K562 (cell line): ENCODE results near the gene BEST4. TPM values are rescaled to one million over a fixed set of nuclear protein-coding genes. Genes with fewer than 3 reads are reported as not detected.

Experiments
- CHD4 ChIP-seq: fragments of 200-600 bp; sonication (generic); IDR thresholded peaks from 3 replicates; pipeline ENCODE4 v1.6.1; 2012; ENCODE audit warnings: low read depth, mild to moderate bottlenecking, mixed read lengths, low read length, inconsistent platforms; ENCODE audit not compliant: insufficient read depth, insufficient replicate concordance, poor library complexity, severe bottlenecking
- CREM ChIP-seq: IDR thresholded peaks from 2 replicates; pipeline ENCODE4 v1.6.1; 2014; ENCODE audit warnings: antibody characterized with exemption, low read depth
- HDGF ChIP-seq: fragments of 450-650 bp; IDR thresholded peaks from 2 replicates; pipeline ENCODE4 v1.6.1; 2016
- ILK ChIP-seq: fragments of 450-650 bp; IDR thresholded peaks from 2 replicates; pipeline ENCODE4 v1.6.1; 2016; ENCODE audit warnings: missing genetic modification characterization, low read depth, mild to moderate bottlenecking, missing compliant biosample characterization, moderate library complexity, borderline replicate concordance
- JUN ChIP-seq, 2 experiments: sonication (generic) in 1 of 2; formaldehyde crosslinking in 1 of 2; IDR thresholded peaks; 2 replicates each; pipeline versions ENCODE4 v1.6.1 to v1.8.0; 2012 to 2022; ENCODE audit warnings: borderline replicate concordance in 2 of 2, mild to moderate bottlenecking in 2 of 2, improper control_type of control experiment in 1 of 2, low read depth in 1 of 2, low read length in 1 of 2, missing genetic modification reagents in 1 of 2
- LCOR ChIP-seq: sonication (generic); formaldehyde crosslinking; IDR thresholded peaks from 2 replicates; pipeline ENCODE4 v1.8.0; 2022; ENCODE audit warnings: mild to moderate bottlenecking, missing genetic modification reagents
- NFRKB ChIP-seq: fragments of 450-650 bp; IDR thresholded peaks from 2 replicates; pipeline ENCODE4 v1.6.1; 2016; ENCODE audit warnings: low read depth
- PML ChIP-seq: IDR thresholded peaks from 2 replicates; pipeline ENCODE4 v1.6.1; 2012; ENCODE audit warnings: low read length, inconsistent platforms
- PTTG1 ChIP-seq: fragments of 450-650 bp; IDR thresholded peaks from 2 replicates; pipeline ENCODE4 v1.6.1; 2016; ENCODE audit warnings: low read depth, mild to moderate bottlenecking, missing genetic modification characterization, missing compliant biosample characterization
- ZBTB33 ChIP-seq: sonication (generic); formaldehyde crosslinking; IDR thresholded peaks from 2 replicates; pipeline ENCODE4 v1.8.1; 2023; ENCODE audit warnings: mild to moderate bottlenecking, missing genetic modification reagents
- ZNF586 ChIP-seq: fragments of 450-650 bp; formaldehyde crosslinking; conservative IDR thresholded peaks from 2 replicates; pipeline ENCODE4 v1.4.0; 2020; ENCODE audit warnings: mild to moderate bottlenecking, moderate library complexity
- polyA plus RNA-seq, 8 experiments: library from polyadenylated mRNA; depleted of rRNA in 4 of 8; stranded (reverse) in 5 of 8; unstranded in 3 of 8; fragments of >200 nt; fragmentation: Nextera tagmentation in 2 of 8; fragmentation: Illumina TruSeq in 1 of 8; extraction: Ambion mirVana in 2 of 8; extraction: Trizol in 1 of 8; gene quantifications; 2 replicates each; pipeline versions ENCODE4 v1.2.1 to v1.2.3, GENCODE V29; 2011 to 2014; ENCODE audit warnings: inconsistent platforms in 1 of 8, missing spikeins in 1 of 8
- total RNA-seq, 7 experiments: library from RNA; depleted of rRNA in 6 of 7; stranded (reverse); fragments of >200 nt in 6 of 7; fragmentation: Illumina TruSeq in 2 of 7; extraction: Trizol in 2 of 7; gene quantifications; 2 replicates each; pipeline versions ENCODE4 v1.2.1 to v1.2.3, GENCODE V29; 2011 to 2021; ENCODE audit warnings: low replicate concordance in 1 of 7
- TF ChIP-seq, protein P1 (sequence below): fragments of 450-650 bp; IDR thresholded peaks from 2 replicates; pipeline ENCODE4 v1.6.1; 2016; ENCODE audit warnings: borderline replicate concordance
- TF ChIP-seq, protein P2 (sequence below): IDR thresholded peaks from 2 replicates; pipeline ENCODE4 v1.6.1; 2012; ENCODE audit warnings: low read depth, low read length, improper control_type of control experiment, borderline replicate concordance
- TF ChIP-seq, protein P3 (sequence below): fragments of 250-450 bp; sonication (Bioruptor Pico); IDR thresholded peaks from 2 replicates; pipeline ENCODE4 v1.5.0; 2020; ENCODE audit warnings: mild to moderate bottlenecking, borderline replicate concordance
- TF ChIP-seq, protein P4 (sequence below): fragments of 250-450 bp; sonication (Bioruptor Pico); IDR thresholded peaks from 2 replicates; pipeline ENCODE4 v1.8.0; 2022; ENCODE audit warnings: moderate library complexity, mild to moderate bottlenecking, inconsistent platforms

The BEST4 gene
- total and polyA plus RNA-seq, 9 of the 15 experiments (the other 6 are each of a cell fraction or from before 2014, with no cell fraction given), result 0.07 to 0.11 TPM; not detected in 7

- TF ChIP-seq, protein P1, sequence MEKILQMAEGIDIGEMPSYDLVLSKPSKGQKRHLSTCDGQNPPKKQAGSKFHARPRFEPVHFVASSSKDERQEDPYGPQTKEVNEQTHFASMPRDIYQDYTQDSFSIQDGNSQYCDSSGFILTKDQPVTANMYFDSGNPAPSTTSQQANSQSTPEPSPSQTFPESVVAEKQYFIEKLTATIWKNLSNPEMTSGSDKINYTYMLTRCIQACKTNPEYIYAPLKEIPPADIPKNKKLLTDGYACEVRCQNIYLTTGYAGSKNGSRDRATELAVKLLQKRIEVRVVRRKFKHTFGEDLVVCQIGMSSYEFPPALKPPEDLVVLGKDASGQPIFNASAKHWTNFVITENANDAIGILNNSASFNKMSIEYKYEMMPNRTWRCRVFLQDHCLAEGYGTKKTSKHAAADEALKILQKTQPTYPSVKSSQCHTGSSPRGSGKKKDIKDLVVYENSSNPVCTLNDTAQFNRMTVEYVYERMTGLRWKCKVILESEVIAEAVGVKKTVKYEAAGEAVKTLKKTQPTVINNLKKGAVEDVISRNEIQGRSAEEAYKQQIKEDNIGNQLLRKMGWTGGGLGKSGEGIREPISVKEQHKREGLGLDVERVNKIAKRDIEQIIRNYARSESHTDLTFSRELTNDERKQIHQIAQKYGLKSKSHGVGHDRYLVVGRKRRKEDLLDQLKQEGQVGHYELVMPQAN, result peak; percentile 53; the same call in 1 of the 2 replicates
- TF ChIP-seq PML, result no peak
- TF ChIP-seq LCOR (CRISPR knock-in tag), result no peak; the same call in 1 of the 2 replicates
- TF ChIP-seq, protein P2, sequence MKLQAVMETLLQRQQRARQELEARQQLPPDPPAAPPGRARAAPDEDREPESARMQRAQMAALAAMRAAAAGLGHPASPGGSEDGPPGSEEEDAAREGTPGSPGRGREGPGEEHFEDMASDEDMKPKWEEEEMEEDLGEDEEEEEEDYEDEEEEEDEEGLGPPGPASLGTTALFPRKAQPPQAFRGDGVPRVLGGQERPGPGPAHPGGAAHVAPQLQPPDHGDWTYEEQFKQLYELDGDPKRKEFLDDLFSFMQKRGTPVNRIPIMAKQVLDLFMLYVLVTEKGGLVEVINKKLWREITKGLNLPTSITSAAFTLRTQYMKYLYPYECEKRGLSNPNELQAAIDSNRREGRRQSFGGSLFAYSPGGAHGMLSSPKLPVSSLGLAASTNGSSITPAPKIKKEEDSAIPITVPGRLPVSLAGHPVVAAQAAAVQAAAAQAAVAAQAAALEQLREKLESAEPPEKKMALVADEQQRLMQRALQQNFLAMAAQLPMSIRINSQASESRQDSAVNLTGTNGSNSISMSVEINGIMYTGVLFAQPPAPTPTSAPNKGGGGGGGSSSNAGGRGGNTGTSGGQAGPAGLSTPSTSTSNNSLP, result no peak
- TF ChIP-seq NFRKB, result peak; percentile 95
- TF ChIP-seq HDGF, result peak; percentile 76; the same call in 1 of the 2 replicates
- peak; percentile 37; the same call in 1 of the 2 replicates for TF ChIP-seq PTTG1
- TF ChIP-seq, protein P3, sequence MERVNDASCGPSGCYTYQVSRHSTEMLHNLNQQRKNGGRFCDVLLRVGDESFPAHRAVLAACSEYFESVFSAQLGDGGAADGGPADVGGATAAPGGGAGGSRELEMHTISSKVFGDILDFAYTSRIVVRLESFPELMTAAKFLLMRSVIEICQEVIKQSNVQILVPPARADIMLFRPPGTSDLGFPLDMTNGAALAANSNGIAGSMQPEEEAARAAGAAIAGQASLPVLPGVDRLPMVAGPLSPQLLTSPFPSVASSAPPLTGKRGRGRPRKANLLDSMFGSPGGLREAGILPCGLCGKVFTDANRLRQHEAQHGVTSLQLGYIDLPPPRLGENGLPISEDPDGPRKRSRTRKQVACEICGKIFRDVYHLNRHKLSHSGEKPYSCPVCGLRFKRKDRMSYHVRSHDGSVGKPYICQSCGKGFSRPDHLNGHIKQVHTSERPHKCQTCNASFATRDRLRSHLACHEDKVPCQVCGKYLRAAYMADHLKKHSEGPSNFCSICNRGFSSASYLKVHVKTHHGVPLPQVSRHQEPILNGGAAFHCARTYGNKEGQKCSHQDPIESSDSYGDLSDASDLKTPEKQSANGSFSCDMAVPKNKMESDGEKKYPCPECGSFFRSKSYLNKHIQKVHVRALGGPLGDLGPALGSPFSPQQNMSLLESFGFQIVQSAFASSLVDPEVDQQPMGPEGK (CRISPR knock-in tag), result 0 out of 2 replicates have a peak, but pooled peaks have one; percentile 13
- 0 out of 2 replicates have a peak, but pooled peaks have one; percentile 43 for TF ChIP-seq ZBTB33 (CRISPR knock-in tag)
- TF ChIP-seq CHD4, result peak; percentile 45
- TF ChIP-seq, protein P4, sequence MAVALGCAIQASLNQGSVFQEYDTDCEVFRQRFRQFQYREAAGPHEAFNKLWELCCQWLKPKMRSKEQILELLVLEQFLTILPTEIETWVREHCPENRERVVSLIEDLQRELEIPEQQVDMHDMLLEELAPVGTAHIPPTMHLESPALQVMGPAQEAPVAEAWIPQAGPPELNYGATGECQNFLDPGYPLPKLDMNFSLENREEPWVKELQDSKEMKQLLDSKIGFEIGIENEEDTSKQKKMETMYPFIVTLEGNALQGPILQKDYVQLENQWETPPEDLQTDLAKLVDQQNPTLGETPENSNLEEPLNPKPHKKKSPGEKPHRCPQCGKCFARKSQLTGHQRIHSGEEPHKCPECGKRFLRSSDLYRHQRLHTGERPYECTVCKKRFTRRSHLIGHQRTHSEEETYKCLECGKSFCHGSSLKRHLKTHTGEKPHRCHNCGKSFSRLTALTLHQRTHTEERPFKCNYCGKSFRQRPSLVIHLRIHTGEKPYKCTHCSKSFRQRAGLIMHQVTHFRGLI, result 0 out of 2 replicates have a peak, but pooled peaks have one; percentile 51
- no peak for TF ChIP-seq ILK (tag)
- TF ChIP-seq ZNF586 (CRISPR knock-in tag), result 0 out of 2 replicates have a peak, but pooled peaks have one; percentile 23
- TF ChIP-seq CREM, result peak; percentile 21; the same call in 1 of the 2 replicates
- no peak for TF ChIP-seq JUN (IDR thresholded peaks at IDR 0.05; ENCODE audit: borderline replicate concordance, low read depth, low read length)
- TF ChIP-seq JUN (CRISPR knock-in tag; IDR thresholded peaks at IDR 0.05; ENCODE audit: borderline replicate concordance), result peak; percentile 11; the same call in 1 of the 2 replicates
These were observed 20.3 kb upstream of the BEST4 start, which contains the start of gene BTBD19 (continued) for GRCh38 chr1:44808063-44808937.
